Duodenal mucosa (tissue), 2 donors: Measurements from ENCODE around the gene AKAP6.

Experiments
- H3K27ac ChIP-seq: one replicate; pipeline ENCODE4 v1.7.0; 2013; ENCODE audit warnings: low read depth, low read length
- H3K27me3 ChIP-seq, 2 donors: one replicate each; pipeline ENCODE4 v1.7.0; 2013; ENCODE audit warnings: low read length in 2 of 2, control low read depth in 1 of 2; ENCODE audit not compliant: insufficient read depth in 2 of 2, control insufficient read depth in 1 of 2
- H3K36me3 ChIP-seq, 2 donors: one replicate each; pipeline ENCODE4 v1.7.0; 2013; ENCODE audit warnings: low read length in 2 of 2, control low read depth in 1 of 2; ENCODE audit not compliant: insufficient read depth in 2 of 2, control insufficient read depth in 1 of 2
- H3K4me1 ChIP-seq, 2 donors: one replicate each; pipeline ENCODE4 v1.7.0; 2013; ENCODE audit warnings: low read length in 2 of 2, control low read depth in 1 of 2; ENCODE audit not compliant: insufficient read depth in 2 of 2, control insufficient read depth in 1 of 2
- H3K4me3 ChIP-seq, 2 donors: one replicate each; pipeline ENCODE4 v1.7.0; 2013; ENCODE audit warnings: low read length in 2 of 2, low read depth in 1 of 2
- H3K9ac ChIP-seq, 2 donors: one replicate each; pipeline ENCODE4 v1.7.0; 2013; ENCODE audit warnings: low read length in 2 of 2, low read depth in 1 of 2
- H3K9me3 ChIP-seq, 2 donors: one replicate each; pipeline ENCODE4 v1.7.0; 2013; ENCODE audit warnings: low read length in 2 of 2, control low read depth in 1 of 2; ENCODE audit not compliant: control insufficient read depth in 1 of 2

The AKAP6 gene

GRCh38 chr14:32702088-32702487 lies 373.0 kb downstream of the AKAP6 start:
- Histone ChIP-seq H3K9me3 (no peaks in the 10 kb centered on the region), H3K4me1 (peaks cover 0 to 3% of the 10 kb centered on the region in 2 donors), H3K27me3 (no peaks in the 10 kb centered on the region), H3K27ac (no peak overlapping the region), H3K9ac (no peak overlapping the region), H3K36me3 (no peaks in the 10 kb centered on the region), H3K4me3 (no peak overlapping the region)

DNA sequence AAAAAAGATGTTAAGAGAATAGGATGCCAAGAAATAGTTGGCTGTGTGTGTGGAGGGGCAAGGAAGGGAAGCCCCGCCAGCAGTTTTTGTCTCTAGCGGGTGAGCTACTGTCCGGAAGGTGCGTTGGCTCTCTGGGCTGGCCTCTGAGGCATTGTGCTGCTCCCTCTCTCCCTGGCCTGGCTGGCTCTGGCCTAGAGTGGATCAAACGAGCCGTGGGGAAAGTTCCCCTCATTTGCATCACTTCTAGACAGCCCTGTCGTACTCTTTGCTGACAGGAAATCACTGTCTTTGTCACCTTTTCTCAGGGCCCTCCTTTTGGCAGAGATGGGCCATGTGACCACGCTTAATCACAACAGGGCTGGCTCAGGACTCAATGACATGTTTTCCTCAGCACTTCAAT lies 373.5 kb downstream of the AKAP6 start:
- no peak overlapping the region for H3K4me3 ChIP-seq

DNA sequence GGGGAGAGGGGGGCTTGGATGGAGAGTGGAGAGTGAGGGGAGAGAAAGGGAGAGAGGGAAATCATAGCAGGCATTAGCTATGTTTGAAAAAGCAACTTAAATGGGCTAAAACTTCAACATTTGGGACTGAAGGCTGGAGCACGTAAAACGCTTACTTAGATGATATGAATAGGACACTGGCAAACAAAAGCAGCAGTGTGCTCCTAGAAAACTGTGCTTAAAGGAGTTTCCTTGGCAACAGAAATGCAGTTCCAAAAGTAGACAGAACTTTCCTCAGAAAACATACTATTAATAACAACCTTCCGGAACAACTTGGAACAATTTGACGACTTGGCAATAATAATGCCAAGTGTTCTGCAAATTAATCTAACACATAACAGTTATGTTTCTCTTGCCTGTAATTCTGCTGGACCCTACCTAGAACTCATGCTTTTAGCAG lies 374.1 kb downstream of the AKAP6 start:
- H3K27me3 ChIP-seq = no peaks in the 10 kb centered on the region

More for the DNA sequence above, 373.5 kb downstream of the AKAP6 start:
- Histone ChIP-seq H3K4me1 (peaks cover 0 to 3% of the 10 kb centered on the region in 2 donors), H3K27ac (no peak overlapping the region), H3K36me3 (no peaks in the 10 kb centered on the region), H3K9ac (no peak overlapping the region), H3K9me3 (no peaks in the 10 kb centered on the region), H3K27me3 (no peaks in the 10 kb centered on the region)

DNA sequence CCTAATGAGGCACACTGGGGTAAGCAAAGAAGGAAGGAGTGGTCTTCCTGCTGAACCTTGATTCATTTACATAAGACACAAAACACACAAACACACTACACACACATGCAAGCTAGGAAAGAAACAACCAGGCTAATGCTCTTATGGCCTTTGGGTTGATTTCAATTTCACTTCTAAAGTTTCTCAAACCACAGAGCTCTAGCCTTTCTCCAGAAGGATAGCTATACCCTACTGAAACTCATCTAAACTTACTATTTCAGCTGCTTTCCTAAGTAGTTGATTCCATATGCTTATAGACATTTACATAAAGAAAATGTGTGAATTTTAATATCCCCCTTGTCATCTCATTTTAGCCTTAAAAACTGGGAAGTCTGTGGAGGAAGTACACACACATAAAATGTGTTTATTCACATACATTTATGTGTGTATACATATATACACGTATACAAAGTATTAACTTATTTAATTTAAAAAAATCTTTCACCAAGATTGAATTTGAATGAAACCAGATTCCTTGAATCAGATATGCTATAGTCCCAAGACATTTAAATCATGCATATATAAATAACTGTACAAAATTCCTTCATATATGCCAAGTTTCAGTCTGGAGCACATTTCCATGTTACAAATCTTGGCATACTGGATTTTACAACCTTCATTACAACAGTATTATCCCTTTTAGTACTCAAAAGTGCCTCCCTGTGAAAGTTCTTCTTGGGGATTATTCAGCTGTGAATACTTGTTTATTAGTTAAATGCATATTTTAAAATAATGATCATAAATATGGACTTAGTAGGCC lies 377.8 kb downstream of the AKAP6 start:
- Histone ChIP-seq H3K4me1 (peaks cover 0 to 9% of the 10 kb centered on the region in 2 donors), H3K27ac (no peak overlapping the region), H3K9ac (no peak overlapping the region)

More for the DNA sequence above, 374.1 kb downstream of the AKAP6 start:
- Histone ChIP-seq H3K36me3 (no peaks in the 10 kb centered on the region), H3K9me3 (no peaks in the 10 kb centered on the region), H3K4me3 (no peak overlapping the region), H3K4me1 (peaks cover 0 to 3% of the 10 kb centered on the region in 2 donors), H3K27ac (no peak overlapping the region), H3K9ac (no peak overlapping the region)

GRCh38 chr14:32707742-32708500 lies 378.8 kb downstream of the AKAP6 start:
- no peaks in the 10 kb centered on the region for H3K9me3 ChIP-seq
- H3K4me1 ChIP-seq = peaks cover 0 to 6% of the 10 kb centered on the region in 2 donors
- no peak overlapping the region for H3K9ac ChIP-seq
- no peaks in the 10 kb centered on the region for H3K36me3 ChIP-seq
- H3K27me3 ChIP-seq = no peaks in the 10 kb centered on the region
- H3K27ac ChIP-seq = no peak overlapping the region
- H3K4me3 ChIP-seq = no peak overlapping the region

More for the DNA sequence above, 377.8 kb downstream of the AKAP6 start:
- Histone ChIP-seq H3K9me3 (no peaks in the 10 kb centered on the region), H3K4me3 (no peak overlapping the region), H3K36me3 (no peaks in the 10 kb centered on the region), H3K27me3 (no peaks in the 10 kb centered on the region)

DNA sequence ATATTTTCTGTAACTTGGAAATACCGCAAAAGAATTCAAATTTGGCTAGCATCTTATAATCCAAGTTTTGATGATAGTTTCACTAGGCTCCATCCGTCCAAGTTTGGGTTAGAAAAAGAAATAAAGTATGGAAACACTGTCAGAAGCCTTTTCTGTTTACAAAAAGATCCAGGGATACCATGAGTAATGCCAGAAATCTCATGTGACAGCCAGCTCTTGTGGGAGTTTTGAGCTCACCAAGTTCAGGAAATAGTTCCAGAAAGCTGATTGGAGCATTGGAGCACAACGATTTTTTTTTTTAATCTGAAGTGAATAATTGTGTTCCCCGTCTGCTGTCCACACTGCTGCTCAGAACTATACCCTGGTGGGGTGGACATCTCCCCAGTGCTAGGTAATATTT lies 379.9 kb downstream of the AKAP6 start:
- no peaks in the 10 kb centered on the region for H3K36me3 ChIP-seq
- H3K9ac ChIP-seq = no peak overlapping the region
- peaks cover 0 to 6% of the 10 kb centered on the region in 2 donors for H3K4me1 ChIP-seq
- H3K9me3 ChIP-seq = no peaks in the 10 kb centered on the region
- no peaks in the 10 kb centered on the region for H3K27me3 ChIP-seq
- H3K27ac ChIP-seq = no peak overlapping the region
- no peak overlapping the region for H3K4me3 ChIP-seq

DNA sequence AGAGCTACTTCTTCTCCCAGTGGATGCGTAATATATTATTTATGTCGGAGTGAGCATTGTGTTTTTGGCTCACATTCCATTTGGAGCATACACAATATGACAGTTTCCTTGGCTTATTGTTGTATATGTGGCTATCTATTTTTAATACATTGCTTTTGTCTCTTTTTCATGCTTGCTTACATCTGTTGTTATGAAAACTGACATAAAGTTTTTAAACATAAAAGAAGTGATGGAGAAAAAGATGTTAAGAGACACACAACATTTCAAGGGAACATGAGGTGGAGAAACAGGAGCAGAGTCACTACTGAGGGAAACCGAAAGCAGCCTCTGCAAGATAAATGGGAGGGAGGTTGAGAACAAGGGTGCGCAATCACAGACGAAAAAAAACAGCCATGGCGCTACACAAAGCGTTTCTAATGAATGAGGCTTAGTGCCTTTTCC lies 381.2 kb downstream of the AKAP6 start:
- no peak overlapping the region for H3K4me3 ChIP-seq
- H3K36me3 ChIP-seq = no peaks in the 10 kb centered on the region
- H3K4me1 ChIP-seq = peaks cover 0 to 6% of the 10 kb centered on the region in 2 donors
- H3K9ac ChIP-seq = no peak overlapping the region
- H3K27ac ChIP-seq = no peak overlapping the region
- no peaks in the 10 kb centered on the region for H3K9me3 ChIP-seq
- no peaks in the 10 kb centered on the region for H3K27me3 ChIP-seq

DNA sequence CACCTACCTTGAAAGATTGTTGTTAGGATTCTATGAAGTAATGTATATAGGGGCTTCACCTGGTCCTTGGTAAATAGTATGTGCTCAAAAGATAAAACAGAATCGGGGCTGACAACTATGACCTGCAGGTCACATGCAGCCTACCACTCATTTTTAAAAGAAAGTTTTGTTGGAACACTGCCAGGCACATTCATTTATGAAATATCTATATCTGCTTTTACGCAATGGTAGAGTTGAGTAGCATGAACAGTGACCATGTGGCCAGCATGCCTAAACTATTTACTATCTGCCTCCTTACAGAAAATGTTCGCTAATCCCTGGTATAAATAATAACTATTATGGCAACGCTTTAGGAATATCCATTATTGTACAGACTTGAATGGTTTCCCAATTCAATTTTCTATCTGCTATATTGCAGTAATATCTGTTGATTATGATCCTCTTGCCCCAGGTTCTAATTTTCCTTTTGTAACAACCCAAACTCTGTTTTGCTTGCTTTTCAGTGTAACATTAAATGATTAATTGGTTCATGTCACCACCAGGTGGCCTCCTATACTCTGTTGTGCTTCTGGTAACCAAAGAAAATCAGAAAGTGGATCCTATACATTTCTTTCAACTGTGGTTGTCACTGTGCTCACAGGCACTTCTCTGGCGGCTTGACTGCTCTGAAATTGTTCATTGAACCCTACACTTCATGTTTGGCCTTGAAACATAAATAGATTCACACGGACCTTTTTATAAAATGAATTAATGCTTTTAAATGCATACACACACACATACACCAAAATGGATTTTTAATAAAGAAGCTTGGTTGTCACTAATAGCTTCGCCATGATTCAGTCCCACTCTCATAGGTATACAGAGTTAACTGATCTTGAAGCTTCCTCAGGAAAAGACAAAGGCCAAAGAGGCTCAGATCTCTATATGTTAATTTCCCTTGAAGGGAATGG lies 381.9 kb downstream of the AKAP6 start:
- H3K4me1 ChIP-seq = peaks cover 0 to 6% of the 10 kb centered on the region in 2 donors
- H3K9me3 ChIP-seq = no peaks in the 10 kb centered on the region
- H3K9ac ChIP-seq = no peak overlapping the region
- no peak overlapping the region for H3K27ac ChIP-seq
- H3K27me3 ChIP-seq = no peaks in the 10 kb centered on the region
- H3K4me3 ChIP-seq = no peak overlapping the region
- H3K36me3 ChIP-seq = no peaks in the 10 kb centered on the region

DNA sequence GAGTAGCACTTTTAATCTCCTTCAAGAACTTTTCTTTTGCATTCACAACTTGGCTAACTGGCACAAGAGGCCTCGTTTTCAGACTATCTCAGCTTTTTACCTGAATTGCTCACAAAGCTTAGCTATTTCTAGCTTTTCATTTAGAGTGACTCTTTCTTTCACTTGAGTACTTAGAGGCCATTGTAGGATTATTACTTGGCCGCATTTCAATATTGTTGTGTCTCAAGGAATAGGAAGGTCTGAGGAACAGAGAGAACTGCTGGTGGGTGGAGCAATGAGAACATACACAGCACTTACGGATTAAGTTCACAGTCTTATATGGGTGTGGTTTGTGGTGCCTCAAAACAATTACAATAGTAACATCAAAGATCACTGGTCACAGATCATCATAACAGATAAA lies 384.8 kb downstream of the AKAP6 start:
- Histone ChIP-seq H3K27ac (no peak overlapping the region), H3K36me3 (no peaks in the 10 kb centered on the region), H3K9ac (no peak overlapping the region), H3K9me3 (no peaks in the 10 kb centered on the region), H3K4me1 (peaks cover 0 to 6% of the 10 kb centered on the region in 2 donors), H3K4me3 (no peak overlapping the region), H3K27me3 (no peaks in the 10 kb centered on the region)
